Trophoblast cell (in vitro differentiated cells and primary cell): ENCODE results near the gene FOXC2.
A peak's percentile ranks its signal among the peaks of the same experiment; 100 is the strongest.

ENCODE experiments used
- DNase-seq, 2 donors: peaks; one replicate each; pipeline ENCODE4 v3.0.0-alpha.2; 2016
- H2AFZ ChIP-seq: 2 replicates; pipeline ENCODE4 v1.6.1; 2013; ENCODE audit warnings: low read length, moderate library complexity, mild to moderate bottlenecking; ENCODE audit not compliant: insufficient read depth, poor library complexity
- H2AK5ac ChIP-seq: 2 replicates; pipeline ENCODE4 v1.6.1; 2013; ENCODE audit warnings: mild to moderate bottlenecking, low read length
- H2BK120ac ChIP-seq: 2 replicates; pipeline ENCODE4 v1.6.1; 2013; ENCODE audit warnings: low read length, mild to moderate bottlenecking, moderate library complexity; ENCODE audit not compliant: insufficient read depth, poor library complexity
- H2BK12ac ChIP-seq: 2 replicates; pipeline ENCODE4 v1.6.1; 2013; ENCODE audit warnings: mild to moderate bottlenecking, low read length, moderate library complexity
- H2BK5ac ChIP-seq: 2 replicates; pipeline ENCODE4 v1.6.1; 2013; ENCODE audit warnings: low read length, low read depth, moderate library complexity, mild to moderate bottlenecking; ENCODE audit not compliant: poor library complexity
- H3K14ac ChIP-seq: 2 replicates; pipeline ENCODE4 v1.6.1; 2013; ENCODE audit warnings: mild to moderate bottlenecking, low read length
- H3K18ac ChIP-seq: 2 replicates; pipeline ENCODE4 v1.6.1; 2013; ENCODE audit warnings: mild to moderate bottlenecking, low read length
- H3K23ac ChIP-seq: 2 replicates; pipeline ENCODE4 v1.6.1; 2013; ENCODE audit warnings: low read length
- H3K27ac ChIP-seq: 2 replicates; pipeline ENCODE4 v1.5.1; 2013; ENCODE audit warnings: low read depth, mild to moderate bottlenecking, inconsistent platforms, low read length, moderate library complexity
- H3K27me3 ChIP-seq: 2 replicates; pipeline ENCODE4 v1.6.1; 2013; ENCODE audit warnings: inconsistent platforms, mild to moderate bottlenecking, low read length, moderate library complexity; ENCODE audit not compliant: insufficient read depth
- H3K36me3 ChIP-seq, 2 experiments: 1 replicate in 1 of 2; 2 replicates in 1 of 2; pipeline ENCODE4 v1.6.1; 2013; ENCODE audit warnings: low read length in 2 of 2, mild to moderate bottlenecking in 2 of 2, moderate library complexity in 1 of 2; ENCODE audit not compliant: insufficient read depth in 2 of 2, control insufficient read depth in 1 of 2
- H3K4ac ChIP-seq: 2 replicates; pipeline ENCODE4 v1.6.1; 2013; ENCODE audit warnings: low read depth, mild to moderate bottlenecking, low read length, moderate library complexity
- H3K4me1 ChIP-seq, 2 experiments: 1 replicate in 1 of 2; 2 replicates in 1 of 2; pipeline ENCODE4 v1.6.1; 2013; ENCODE audit warnings: low read length in 2 of 2, mild to moderate bottlenecking in 2 of 2, moderate library complexity in 1 of 2; ENCODE audit not compliant: insufficient read depth in 2 of 2, control insufficient read depth in 1 of 2
- H3K4me2 ChIP-seq: 2 replicates; pipeline ENCODE4 v1.6.1; 2013; ENCODE audit warnings: inconsistent platforms, mild to moderate bottlenecking, low read length, moderate library complexity
- H3K4me3 ChIP-seq: 2 replicates; pipeline ENCODE4 v1.5.1; 2013; ENCODE audit warnings: mild to moderate bottlenecking, low read depth, low read length, inconsistent platforms
- H3K79me1 ChIP-seq: one replicate; pipeline ENCODE4 v1.6.1; 2013; ENCODE audit warnings: low read length
- H3K79me2 ChIP-seq: 2 replicates; pipeline ENCODE4 v1.6.1; 2013; ENCODE audit warnings: low read length, mild to moderate bottlenecking; ENCODE audit not compliant: control insufficient read depth, insufficient read depth, poor library complexity
- H3K9ac ChIP-seq: 2 replicates; pipeline ENCODE4 v1.6.1; 2013; ENCODE audit warnings: mild to moderate bottlenecking, low read length
- H3K9me3 ChIP-seq: 2 replicates; pipeline ENCODE4 v1.6.1; 2013; ENCODE audit warnings: low read depth, mild to moderate bottlenecking, control low read depth, inconsistent platforms, low read length; ENCODE audit not compliant: insufficient read depth
- H4K12ac ChIP-seq: 2 replicates; pipeline ENCODE4 v1.6.1; 2013; ENCODE audit warnings: low read depth, mild to moderate bottlenecking, low read length, moderate library complexity
- H4K8ac ChIP-seq: 2 replicates; pipeline ENCODE4 v1.6.1; 2013; ENCODE audit warnings: low read depth, mild to moderate bottlenecking, low read length, moderate library complexity
- H4K91ac ChIP-seq: one replicate; pipeline ENCODE4 v1.6.1; 2013; ENCODE audit warnings: low read depth, mild to moderate bottlenecking, low read length, moderate library complexity
- WGBS: extraction: QIAGEN DNeasy Blood & Tissue Kit; methylation state at CpG from one replicate; pipeline ENCODE4 v1.1.7; 2013; ENCODE audit warnings: missing lambda C conversion rate; ENCODE audit not compliant: insufficient read length, insufficient coverage; ENCODE audit errors: extremely low coverage; 5-methylcytosine and 5-hydroxymethylcytosine counted together

FOXC2 gene

DNA sequence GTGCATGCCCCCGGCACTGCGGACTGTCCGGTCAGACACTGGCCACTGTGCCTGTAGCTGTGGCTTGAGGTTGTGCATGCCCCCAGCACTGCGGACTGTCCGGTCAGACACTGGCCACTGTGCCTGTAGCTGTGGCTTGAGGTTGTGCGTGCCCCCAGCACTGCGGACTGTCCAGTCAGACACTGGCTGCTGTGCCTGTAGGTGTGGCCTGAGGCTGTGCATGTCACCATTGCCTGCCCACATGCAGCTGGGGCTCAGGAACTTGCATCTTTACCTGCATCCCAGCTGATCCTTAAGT is 16.8 kb upstream of the FOXC2 start:
- WGBS, result no CpG with 5 or more reads among the region's 7 CpGs

DNA sequence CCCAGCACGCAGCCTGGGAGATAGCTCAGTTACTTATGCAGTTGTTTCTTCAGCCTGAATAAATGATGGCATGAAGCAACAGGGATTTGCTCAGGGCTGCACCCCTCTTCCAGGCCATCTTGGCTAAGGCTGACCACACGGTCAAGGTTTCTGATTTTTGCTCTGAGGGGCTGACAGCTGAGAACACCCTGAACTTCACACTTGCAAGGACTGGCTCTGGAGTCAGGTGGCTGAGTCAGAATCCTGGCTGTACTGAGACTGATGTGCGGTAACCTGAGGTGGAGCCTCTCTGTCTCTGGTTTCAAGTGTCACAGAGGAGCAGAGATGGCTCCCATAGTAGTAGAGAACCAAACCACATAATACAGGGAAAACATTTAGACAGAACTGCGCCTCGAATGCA is 16.3 kb upstream of the FOXC2 start:
- Histone ChIP-seq H4K12ac (no peak overlapping the region), H3K9ac (no peak overlapping the region), H3K14ac (no peak overlapping the region), H3K4me1 (peaks cover 0 to 3% of the 10 kb centered on the region in 2 experiments), H3K79me2 (peaks cover 3% of the 10 kb centered on the region), H2AK5ac (no peak overlapping the region), H3K23ac (no peak overlapping the region), H3K4me3 (no peak overlapping the region), H3K27ac (no peak overlapping the region), H2AFZ (no peak overlapping the region), H2BK120ac (no peak overlapping the region), H3K4me2 (no peak overlapping the region), H3K18ac (no peak overlapping the region), H3K27me3 (no peaks in the 10 kb centered on the region), H2BK5ac (no peak overlapping the region), H3K9me3 (no peaks in the 10 kb centered on the region), H4K8ac (no peak overlapping the region), H3K79me1 (peaks cover 4% of the 10 kb centered on the region), H2BK12ac (no peak overlapping the region), H3K4ac (no peak overlapping the region), H3K36me3 (peaks cover 14 to 35% of the 10 kb centered on the region in 2 experiments), H4K91ac (no peak overlapping the region)
- no CpG with 5 or more reads among the region's 5 CpGs for WGBS
- no peak for DNase-seq

More for the DNA sequence above, 16.8 kb upstream of the FOXC2 start:
- Histone ChIP-seq H3K79me2 (peaks cover 2% of the 10 kb centered on the region), H3K18ac (no peak overlapping the region), H4K8ac (no peak overlapping the region), H2BK120ac (no peak overlapping the region), H3K4me3 (no peak overlapping the region), H3K23ac (no peak overlapping the region), H3K4ac (no peak overlapping the region), H3K36me3 (peaks cover 14 to 35% of the 10 kb centered on the region in 2 experiments), H2BK5ac (no peak overlapping the region), H3K9ac (no peak overlapping the region), H3K9me3 (no peaks in the 10 kb centered on the region), H2AK5ac (no peak overlapping the region), H3K27me3 (no peaks in the 10 kb centered on the region), H2AFZ (no peak overlapping the region), H4K91ac (no peak overlapping the region), H2BK12ac (no peak overlapping the region), H3K14ac (no peak overlapping the region), H3K79me1 (peaks cover 2% of the 10 kb centered on the region), H3K27ac (no peak overlapping the region), H3K4me1 (peaks cover 0 to 3% of the 10 kb centered on the region in 2 experiments), H4K12ac (no peak overlapping the region), H3K4me2 (no peak overlapping the region)
- DNase-seq, result peak; percentile 7 to 21

GRCh38 chr16:86553356-86553755 is 13.3 kb upstream of the FOXC2 start:
- Histone ChIP-seq H4K12ac (no peak overlapping the region), H3K79me2 (peaks cover 3% of the 10 kb centered on the region), H3K79me1 (peaks cover 7% of the 10 kb centered on the region), H2BK12ac (no peak overlapping the region), H3K27me3 (no peaks in the 10 kb centered on the region), H4K91ac (no peak overlapping the region), H2AFZ (no peak overlapping the region), H2BK120ac (no peak overlapping the region), H2BK5ac (no peak overlapping the region), H3K4me3 (no peak overlapping the region), H3K14ac (no peak overlapping the region), H2AK5ac (no peak overlapping the region), H3K9ac (no peak overlapping the region), H3K23ac (no peak overlapping the region), H3K27ac (no peak overlapping the region), H3K4me1 (peaks cover 3 to 6% of the 10 kb centered on the region in 2 experiments), H3K36me3 (peaks cover 6 to 17% of the 10 kb centered on the region in 2 experiments), H3K9me3 (no peaks in the 10 kb centered on the region), H4K8ac (no peak overlapping the region), H3K18ac (no peak overlapping the region), H3K4ac (no peak overlapping the region), H3K4me2 (no peak overlapping the region)
- WGBS, result no CpG with 5 or more reads among the region's 22 CpGs
- no peak for DNase-seq

DNA sequence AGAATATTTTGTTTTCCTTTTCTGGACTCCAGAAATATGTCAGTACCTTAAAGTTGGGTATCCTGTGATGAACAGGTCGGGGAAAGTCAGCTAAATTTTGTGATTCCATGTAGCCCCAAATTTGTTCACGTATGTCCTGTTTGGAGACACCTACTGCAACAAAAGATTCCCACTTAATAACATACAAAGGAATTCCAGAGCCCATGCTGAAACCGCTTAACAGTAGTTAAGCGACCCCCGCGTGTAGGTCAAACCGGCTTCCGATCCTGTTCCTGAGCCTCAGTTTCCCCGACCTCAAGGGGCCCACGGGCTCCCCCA is 12.1 kb upstream of the FOXC2 start:
- Histone ChIP-seq H2BK120ac (peak overlapping the region; percentile 73), H2BK5ac (peak overlapping the region; percentile 83), H4K8ac (peak overlapping the region; percentile 99), H3K9me3 (no peaks in the 10 kb centered on the region), H2AFZ (peak overlapping the region; percentile 82), H3K4ac (peak overlapping the region; percentile 80), H2AK5ac (peak overlapping the region; percentile 50), H2BK12ac (no peak overlapping the region), H4K12ac (peak overlapping the region; percentile 90), H3K18ac (peak overlapping the region; percentile 69), H3K27ac (no peak overlapping the region), H3K4me2 (peak overlapping the region; percentile 74), H3K79me2 (peaks cover 3% of the 10 kb centered on the region), H3K4me3 (peak overlapping the region; percentile 89), H3K27me3 (no peaks in the 10 kb centered on the region), H4K91ac (peak overlapping the region; percentile 93), H3K4me1 (peaks cover 3 to 6% of the 10 kb centered on the region in 2 experiments), H3K79me1 (peaks cover 7% of the 10 kb centered on the region), H3K9ac (peak overlapping the region; percentile 97), H3K23ac (no peak overlapping the region), H3K14ac (peak overlapping the region; percentile 97), H3K36me3 (peaks cover 6 to 14% of the 10 kb centered on the region in 2 experiments)
- DNase-seq, result no peak
- no CpG with 5 or more reads among the region's 10 CpGs for WGBS
